Body of pancreas (tissue), 4 donors: Measurements from ENCODE around the gene LRRC61. TPM values are rescaled to one million over a fixed set of nuclear protein-coding genes. Genes with fewer than 3 reads are reported as not detected.
"Not testable (repeated sequence)": the region's sequence is repeated elsewhere in the genome, so short reads cannot be mapped to it uniquely, and the experiment has no call there.

ENCODE experiments used
- ATAC-seq: fragments of 150-250 bp; one replicate; pipeline ENCODE4 v1.9.1; 2016
- DNase-seq, 4 donors: peaks; one replicate each; pipeline ENCODE4 v3.0.0-alpha.2; 2019
- H3K27ac ChIP-seq, 4 donors: fragments of 200-600 bp; sonication (generic); 1 replicate in 3 of 4; 2 replicates in 1 of 4; pipeline versions ENCODE4 v1.5.1 to v1.6.1; 2016 to 2019; ENCODE audit warnings: mild to moderate bottlenecking in 1 of 4, mixed read lengths in 1 of 4, moderate library complexity in 1 of 4
- H3K27me3 ChIP-seq, 2 donors: fragments of 200-600 bp; sonication (generic); one replicate each; pipeline ENCODE4 v1.6.0; 2016; ENCODE audit warnings: mild to moderate bottlenecking in 1 of 2
- H3K36me3 ChIP-seq, 2 donors: fragments of 200-600 bp; sonication (generic); replicated peaks in 1 of 2; 2 replicates each; pipeline ENCODE4 v1.5.1; 2016; ENCODE audit warnings: low read depth in 2 of 2; ENCODE audit not compliant: insufficient read depth in 1 of 2
- H3K4me1 ChIP-seq: fragments of 200-600 bp; sonication (generic); one replicate; pipeline ENCODE4 v1.6.0; 2016
- H3K4me3 ChIP-seq, 2 donors: fragments of 200-600 bp; sonication (generic); 1 replicate in 1 of 2; 2 replicates in 1 of 2; pipeline ENCODE4 v1.5.1; 2016 to 2019
- H3K9me3 ChIP-seq, 3 donors: fragments of 200-600 bp; sonication (generic); 1 replicate in 2 of 3; 2 replicates in 1 of 3; pipeline ENCODE4 v1.5.1; 2016
- CTCF ChIP-seq, 7 experiments: fragments of 450-650 bp in 4 of 7; fragments of 200-600 bp in 3 of 7; sonication (generic) in 3 of 7; IDR thresholded peaks; one replicate each; pipeline ENCODE4 v1.5.1; 2016 to 2019; ENCODE audit warnings: antibody characterized with exemption in 7 of 7
- POLR2A ChIP-seq, 3 donors: fragments of 450-650 bp; IDR thresholded peaks; one replicate each; pipeline ENCODE4 v1.6.1; 2016; ENCODE audit warnings: antibody characterized with exemption in 3 of 3, mild to moderate bottlenecking in 2 of 3
- WGBS, 2 donors: methylation state at CpG; one replicate each; pipeline ENCODE4 v1.1.5; 2017; 5-methylcytosine and 5-hydroxymethylcytosine counted together
- intact Hi-C: fragments of 100-400 bp; cut with DNase I; formaldehyde crosslinking; loops from one replicate; pipeline ENCODE4 v1.15.1; 2023
- total RNA-seq, 2 donors: library from RNA; depleted of rRNA; stranded (reverse); fragments of >200 nt; gene quantifications; one replicate each; pipeline ENCODE4 v1.1.0, GENCODE V29; 2016

Gene LRRC61
- total RNA-seq, 2 donors from 2014 or later: 4.9 to 25.2 TPM

- intact Hi-C loops, H3K4me3 ChIP-seq, DNase-seq, H3K9me3 ChIP-seq, H3K36me3 ChIP-seq, H3K27me3 ChIP-seq: not testable (repeated sequence)
- peak; percentile 3 for ATAC-seq
- H3K4me1 ChIP-seq: peaks cover 50% of the 10 kb centered on the region
- H3K27ac ChIP-seq: peak overlapping the region in 2 of 4 donors; percentile 29 to 60
- 80 to 83% methylated on average over 11 of the region's 11 CpGs for WGBS, 2 donors
Observed at GRCh38 chr7:150305259-150305902, 17.8 kb upstream of the LRRC61 start.

- ATAC-seq: peak; percentile 54
- 14 to 17% methylated on average over 2 of the region's 2 CpGs for WGBS, 2 donors
Observed at GRCh38 chr7:150305903-150306284, 17.3 kb upstream of the LRRC61 start.

GRCh38 chr7:150306377-150306776, 16.8 kb upstream of the LRRC61 start:
- H3K27me3 ChIP-seq, H3K36me3 ChIP-seq, ATAC-seq, DNase-seq, intact Hi-C loops, H3K9me3 ChIP-seq, H3K4me3 ChIP-seq: not testable (repeated sequence)
- H3K4me1 ChIP-seq: peaks cover 60% of the 10 kb centered on the region
- H3K27ac ChIP-seq: peak overlapping the region in 3 of 4 donors; percentile 22 to 60 (median 57)
- 53 to 55% methylated on average over 5 of the region's 5 CpGs for WGBS, 2 donors

More at GRCh38 chr7:150305903-150306284, 17.3 kb upstream of the LRRC61 start:
- H3K9me3 ChIP-seq, H3K27me3 ChIP-seq, DNase-seq, H3K4me3 ChIP-seq, intact Hi-C loops, H3K36me3 ChIP-seq: not testable (repeated sequence)
- peaks cover 56% of the 10 kb centered on the region for H3K4me1 ChIP-seq
- peak overlapping the region in 2 of 4 donors; percentile 29 to 60 for H3K27ac ChIP-seq

GRCh38 chr7:150307129-150307528, 16.0 kb upstream of the LRRC61 start:
- ATAC-seq (no peak), DNase-seq (no peak)
- intact Hi-C loops: no loop called here
- 74 to 87% methylated on average over 3 of the region's 3 CpGs for WGBS, 2 donors
- TF ChIP-seq CTCF (IDR thresholded peaks at IDR 0.05): no peak
- no peak for TF ChIP-seq POLR2A (IDR thresholded peaks at IDR 0.05)
- no peaks in the 10 kb centered on the region for H3K9me3 ChIP-seq
- H3K27me3 ChIP-seq: no peaks in the 10 kb centered on the region
- no peak overlapping the region for H3K4me3 ChIP-seq
- H3K4me1 ChIP-seq: peaks cover 68% of the 10 kb centered on the region
- H3K27ac ChIP-seq: no peak overlapping the region
- H3K36me3 ChIP-seq: no peaks in the 10 kb centered on the region

GRCh38 chr7:150307904-150308303, 15.3 kb upstream of the LRRC61 start:
- H3K27me3 ChIP-seq: no peaks in the 10 kb centered on the region
- WGBS, 2 donors: 81 to 83% methylated on average over 9 of the region's 9 CpGs
- intact Hi-C loops: no loop called here
- H3K36me3 ChIP-seq: no peaks in the 10 kb centered on the region
- TF ChIP-seq CTCF (IDR thresholded peaks at IDR 0.05) (no peak), POLR2A (IDR thresholded peaks at IDR 0.05) (no peak)
- H3K4me1 ChIP-seq: peaks cover 73% of the 10 kb centered on the region
- DNase-seq: no peak
- H3K4me3 ChIP-seq: no peak overlapping the region
- H3K27ac ChIP-seq: no peak overlapping the region
- ATAC-seq: no peak
- H3K9me3 ChIP-seq: no peaks in the 10 kb centered on the region

- H3K9me3 ChIP-seq: no peaks in the 10 kb centered on the region
- H3K4me1 ChIP-seq: peaks cover 77% of the 10 kb centered on the region
- no peak for TF ChIP-seq POLR2A (IDR thresholded peaks at IDR 0.05)
- no peak for TF ChIP-seq CTCF (IDR thresholded peaks at IDR 0.05)
- DNase-seq (no peak), ATAC-seq (no peak)
- H3K36me3 ChIP-seq: no peaks in the 10 kb centered on the region
- H3K27me3 ChIP-seq: no peaks in the 10 kb centered on the region
- no peak overlapping the region for H3K27ac ChIP-seq
- intact Hi-C loops: no loop called here
- no peak overlapping the region for H3K4me3 ChIP-seq
Observed at GRCh38 chr7:150308575-150308974, 14.6 kb upstream of the LRRC61 start.
